GM18951 (cell line): ENCODE measurements around the gene NNT.
"Not testable (repeated sequence)": the region's sequence is repeated elsewhere in the genome, so short reads cannot be mapped to it uniquely, and the experiment has no call there.

ENCODE experiments used
- POLR2A ChIP-seq: IDR thresholded peaks from 4 replicates; pipeline ENCODE4 v1.6.1; 2011; ENCODE audit warnings: mild to moderate bottlenecking; ENCODE audit not compliant: insufficient read length, insufficient read depth; ENCODE audit errors: extremely low read depth
- in situ Hi-C: fragments of 300-500 bp; cut with MboI; formaldehyde crosslinking; loops from one replicate; pipeline ENCODE4 v1.12.0; 2022; ENCODE audit warnings: low sequenced_read_pairs, mixed read lengths, inconsistent platforms; ENCODE audit not compliant: unreplicated experiment

Gene NNT

GRCh38 chr5:43647789-43648188 is 44.8 kb downstream of the NNT start:
- no peak for TF ChIP-seq POLR2A
- in situ Hi-C loops, result no loop called here

GRCh38 chr5:43648499-43649124 is 45.6 kb downstream of the NNT start:
- no peak for TF ChIP-seq POLR2A

GRCh38 chr5:43649256-43649655 is 46.3 kb downstream of the NNT start:
- no peak for TF ChIP-seq POLR2A

More at GRCh38 chr5:43648499-43649124, 45.6 kb downstream of the NNT start:
- in situ Hi-C loops, result no loop called here

GRCh38 chr5:43652537-43653302 is 49.7 kb downstream of the NNT start:
- TF ChIP-seq POLR2A, result no peak
- in situ Hi-C loops, result no loop called here

More at GRCh38 chr5:43649256-43649655, 46.3 kb downstream of the NNT start:
- in situ Hi-C loops, result no loop called here

- in situ Hi-C loops, result no loop called here
- TF ChIP-seq POLR2A, result no peak
These were observed 55.5 kb downstream of the NNT start for GRCh38 chr5:43658509-43658908.

- in situ Hi-C loops, result no loop called here
- no peak for TF ChIP-seq POLR2A
These were observed 56.1 kb downstream of the NNT start for GRCh38 chr5:43659075-43659474.

- in situ Hi-C loops, result no loop called here
These were observed 58.1 kb downstream of the NNT start for GRCh38 chr5:43661102-43661501.

GRCh38 chr5:43663916-43664315 is 60.9 kb downstream of the NNT start:
- no peak for TF ChIP-seq POLR2A
- in situ Hi-C loops, result no loop called here

More at GRCh38 chr5:43661102-43661501, 58.1 kb downstream of the NNT start:
- TF ChIP-seq POLR2A, result no peak

GRCh38 chr5:43664501-43665040 is 61.6 kb downstream of the NNT start:
- in situ Hi-C loops, result no loop called here
- no peak for TF ChIP-seq POLR2A

- in situ Hi-C loops, result not testable (repeated sequence)
These were observed 62.8 kb downstream of the NNT start for GRCh38 chr5:43665749-43666148.

GRCh38 chr5:43666728-43667127 is 63.7 kb downstream of the NNT start:
- in situ Hi-C loops, result not testable (repeated sequence)

- in situ Hi-C loops, result not testable (repeated sequence)
These were observed 64.4 kb downstream of the NNT start for GRCh38 chr5:43667379-43667778.

GRCh38 chr5:43674536-43674935 is 71.6 kb downstream of the NNT start:
- in situ Hi-C loops, result no loop called here
- no peak for TF ChIP-seq POLR2A

- no peak for TF ChIP-seq POLR2A
- in situ Hi-C loops, result no loop called here
These were observed 72.4 kb downstream of the NNT start for GRCh38 chr5:43675357-43675756.

GRCh38 chr5:43676083-43676840 is 73.3 kb downstream of the NNT start:
- TF ChIP-seq POLR2A, result no peak
- in situ Hi-C loops, result no loop called here
